ENCODE results near the gene PADI3. TPM values are rescaled to one million over a fixed set of nuclear protein-coding genes. Genes with fewer than 3 reads are reported as not detected.

PADI3 gene
- total and polyA plus RNA-seq, 7 donors: 0.51 TPM; not detected in 6

DNA sequence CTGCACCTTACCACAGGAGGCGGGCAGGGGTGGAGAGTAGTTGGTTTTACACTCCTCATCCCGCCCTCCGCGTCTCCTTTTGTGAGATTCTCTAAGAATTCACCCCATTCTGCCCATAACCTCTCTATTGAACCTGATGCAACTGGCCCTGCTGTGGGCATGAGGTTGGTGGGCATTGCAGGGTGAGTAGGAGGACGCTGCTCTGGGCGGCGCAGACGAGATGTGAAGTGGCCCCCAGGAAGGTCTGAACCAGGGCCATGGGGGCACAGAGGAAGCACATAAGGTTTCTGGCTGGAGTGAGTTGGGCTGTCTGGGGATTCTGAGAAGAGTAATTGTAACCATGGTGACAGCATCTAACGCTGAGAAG is 35.1 kb upstream of the PADI3 start:
- Histone ChIP-seq H3K4me3 (no peak overlapping the region), H3K27me3 (peaks cover 10 to 25% (median 20%) of the 10 kb centered on the region in 3 donors), H3K36me3 (no peaks in the 10 kb centered on the region), H3K27ac (no peak overlapping the region), H3K4me1 (peaks cover 0 to 18% (median 9%) of the 10 kb centered on the region in 4 donors), H3K9me3 (no peaks in the 10 kb centered on the region)
- TF ChIP-seq EP300 (IDR thresholded peaks at IDR 0.05) (no peak), POLR2AphosphoS5 (IDR thresholded peaks at IDR 0.05) (no peak), POLR2A (IDR thresholded peaks at IDR 0.05) (no peak)
- TF ChIP-seq, protein P1, sequence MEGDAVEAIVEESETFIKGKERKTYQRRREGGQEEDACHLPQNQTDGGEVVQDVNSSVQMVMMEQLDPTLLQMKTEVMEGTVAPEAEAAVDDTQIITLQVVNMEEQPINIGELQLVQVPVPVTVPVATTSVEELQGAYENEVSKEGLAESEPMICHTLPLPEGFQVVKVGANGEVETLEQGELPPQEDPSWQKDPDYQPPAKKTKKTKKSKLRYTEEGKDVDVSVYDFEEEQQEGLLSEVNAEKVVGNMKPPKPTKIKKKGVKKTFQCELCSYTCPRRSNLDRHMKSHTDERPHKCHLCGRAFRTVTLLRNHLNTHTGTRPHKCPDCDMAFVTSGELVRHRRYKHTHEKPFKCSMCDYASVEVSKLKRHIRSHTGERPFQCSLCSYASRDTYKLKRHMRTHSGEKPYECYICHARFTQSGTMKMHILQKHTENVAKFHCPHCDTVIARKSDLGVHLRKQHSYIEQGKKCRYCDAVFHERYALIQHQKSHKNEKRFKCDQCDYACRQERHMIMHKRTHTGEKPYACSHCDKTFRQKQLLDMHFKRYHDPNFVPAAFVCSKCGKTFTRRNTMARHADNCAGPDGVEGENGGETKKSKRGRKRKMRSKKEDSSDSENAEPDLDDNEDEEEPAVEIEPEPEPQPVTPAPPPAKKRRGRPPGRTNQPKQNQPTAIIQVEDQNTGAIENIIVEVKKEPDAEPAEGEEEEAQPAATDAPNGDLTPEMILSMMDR (IDR thresholded peaks at IDR 0.05): no peak
- DNase-seq: no peak
- WGBS, 2 donors: 85 to 86% methylated on average over 9 of the region's 9 CpGs
- intact Hi-C loops (cut with DNase I): no loop called here

DNA sequence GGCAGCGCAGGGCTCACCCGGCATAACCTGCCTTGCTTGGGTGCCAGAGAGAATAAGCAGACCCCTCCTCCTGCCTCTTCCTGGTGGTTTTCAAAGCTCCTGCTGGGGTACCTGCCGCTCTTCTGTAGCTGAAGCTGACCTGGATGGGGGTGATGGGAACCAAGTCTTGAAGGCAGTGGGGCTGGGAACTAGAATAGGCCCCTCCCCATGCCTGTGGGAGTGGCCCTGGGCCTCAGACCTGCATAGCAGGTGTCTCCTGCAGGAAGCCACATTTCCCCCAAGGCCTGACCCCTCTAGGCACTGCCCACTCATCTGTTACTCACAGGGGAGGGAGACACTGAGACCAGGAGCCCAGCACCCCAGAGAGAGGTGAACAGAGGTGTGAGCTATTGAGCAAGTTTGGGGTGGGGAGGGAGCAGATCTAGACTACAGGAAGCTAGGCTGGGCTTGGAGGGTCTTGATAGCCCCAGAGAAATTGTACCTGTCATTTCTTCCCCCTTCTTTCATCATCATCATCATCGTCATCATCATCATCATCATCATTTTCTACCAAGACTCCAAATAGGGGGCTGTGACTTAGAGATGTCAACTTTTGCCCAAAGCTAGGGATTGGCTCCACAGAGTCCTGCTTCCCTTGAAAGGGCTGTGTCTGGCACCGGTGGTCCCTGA is 33.9 kb upstream of the PADI3 start:
- 82 to 86% methylated on average over 5 of the region's 5 CpGs for WGBS, 2 donors
- intact Hi-C loops (cut with DNase I): no loop called here
- Histone ChIP-seq H3K27ac (no peak overlapping the region), H3K27me3 (peaks cover 10 to 25% (median 20%) of the 10 kb centered on the region in 3 donors), H3K4me1 (peaks cover 0 to 18% (median 9%) of the 10 kb centered on the region in 4 donors), H3K36me3 (no peaks in the 10 kb centered on the region), H3K4me3 (no peak overlapping the region), H3K9me3 (no peaks in the 10 kb centered on the region)
- no peak for DNase-seq
- TF ChIP-seq POLR2A (IDR thresholded peaks at IDR 0.05) (no peak), EP300 (IDR thresholded peaks at IDR 0.05) (no peak), POLR2AphosphoS5 (IDR thresholded peaks at IDR 0.05) (no peak)
- TF ChIP-seq, protein P1 (IDR thresholded peaks at IDR 0.05): no peak

DNA sequence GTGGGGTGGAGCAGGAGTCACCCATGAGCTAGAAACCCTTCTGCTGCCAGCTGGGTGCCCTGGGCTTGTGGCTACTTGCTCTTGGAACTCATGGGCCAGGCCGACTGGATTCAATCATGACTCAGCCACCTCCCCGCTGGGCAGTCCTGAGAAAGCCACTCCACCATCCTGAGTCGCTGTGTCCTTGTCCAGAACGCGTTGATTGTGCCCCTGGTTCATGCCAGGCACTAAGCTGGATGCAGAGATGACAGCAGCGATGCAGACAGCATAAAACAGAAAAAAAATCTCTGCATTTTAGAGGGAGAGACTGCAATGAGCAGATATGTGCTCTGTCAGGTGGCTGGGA is 33.4 kb upstream of the PADI3 start:
- intact Hi-C loops (cut with DNase I): no loop called here
- Histone ChIP-seq H3K9me3 (no peaks in the 10 kb centered on the region), H3K4me1 (peaks cover 0 to 18% (median 9%) of the 10 kb centered on the region in 4 donors), H3K36me3 (no peaks in the 10 kb centered on the region), H3K4me3 (no peak overlapping the region), H3K27ac (no peak overlapping the region), H3K27me3 (peaks cover 10 to 25% (median 20%) of the 10 kb centered on the region in 3 donors)
- 90 to 92% methylated on average over 6 of the region's 6 CpGs for WGBS, 2 donors
- TF ChIP-seq POLR2A (IDR thresholded peaks at IDR 0.05) (no peak), EP300 (IDR thresholded peaks at IDR 0.05) (no peak), POLR2AphosphoS5 (IDR thresholded peaks at IDR 0.05) (no peak)
- TF ChIP-seq, protein P1 (IDR thresholded peaks at IDR 0.05): no peak
- DNase-seq: no peak

DNA sequence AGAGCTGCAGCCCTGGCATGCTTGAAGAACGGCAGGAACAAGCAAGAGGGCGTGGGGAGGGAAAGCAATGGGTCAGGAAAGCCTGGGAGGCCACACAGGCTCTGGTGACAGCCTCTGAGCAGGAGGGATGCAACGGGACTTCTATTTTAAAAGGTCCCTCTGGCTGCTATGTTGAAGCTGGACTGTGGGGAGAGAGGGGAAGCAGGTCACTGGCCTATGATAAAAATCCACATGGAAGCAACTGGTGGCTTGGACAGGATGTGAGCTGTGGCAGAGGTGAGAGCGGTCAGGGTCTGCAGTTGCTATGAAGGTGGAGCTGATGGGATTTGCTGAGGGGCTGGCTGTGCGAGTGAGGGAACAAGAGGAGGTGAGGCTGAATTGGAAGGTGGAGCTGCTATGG is 32.8 kb upstream of the PADI3 start:
- no peaks in the 10 kb centered on the region for H3K36me3 ChIP-seq
- TF ChIP-seq POLR2A (IDR thresholded peaks at IDR 0.05): no peak
- TF ChIP-seq, protein P1 (IDR thresholded peaks at IDR 0.05): no peak
- TF ChIP-seq EP300 (IDR thresholded peaks at IDR 0.05): no peak
- no peak for TF ChIP-seq POLR2AphosphoS5 (IDR thresholded peaks at IDR 0.05)
- WGBS, 2 donors: 63 to 81% methylated on average over 5 of the region's 5 CpGs
- no peak overlapping the region for H3K4me3 ChIP-seq
- no peak for DNase-seq
- no peaks in the 10 kb centered on the region for H3K9me3 ChIP-seq
- intact Hi-C loops (cut with DNase I): no loop called here
- H3K27me3 ChIP-seq: peaks cover 10 to 25% (median 20%) of the 10 kb centered on the region in 3 donors
- H3K4me1 ChIP-seq: peaks cover 0 to 18% (median 9%) of the 10 kb centered on the region in 4 donors
- H3K27ac ChIP-seq: no peak overlapping the region

DNA sequence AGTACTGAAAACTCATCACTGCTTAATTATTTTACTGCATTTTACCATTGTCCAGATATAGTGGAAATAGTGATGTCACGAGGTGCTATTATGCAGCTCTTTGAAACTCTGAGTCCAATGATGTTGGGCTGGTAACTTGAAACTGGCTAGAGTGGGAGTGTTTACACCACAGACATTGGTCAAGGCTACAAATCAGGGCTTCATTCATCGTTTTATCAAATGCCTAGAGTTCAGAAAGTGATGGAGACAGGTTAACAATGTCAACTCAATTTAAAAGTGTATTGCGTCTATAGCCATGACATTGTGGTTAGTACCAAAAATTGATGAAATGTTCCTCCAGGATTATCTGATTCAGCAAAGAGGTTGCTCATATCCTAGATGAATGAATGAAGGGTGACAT is 31.3 kb upstream of the PADI3 start:
- no peak overlapping the region for H3K27ac ChIP-seq
- intact Hi-C loops (cut with DNase I): no loop called here
- no peak overlapping the region for H3K4me3 ChIP-seq
- H3K27me3 ChIP-seq: peaks cover 10 to 23% (median 19%) of the 10 kb centered on the region in 3 donors
- TF ChIP-seq, protein P1 (IDR thresholded peaks at IDR 0.05): no peak
- TF ChIP-seq EP300 (IDR thresholded peaks at IDR 0.05) (no peak), POLR2A (IDR thresholded peaks at IDR 0.05) (no peak), POLR2AphosphoS5 (IDR thresholded peaks at IDR 0.05) (no peak)
- H3K36me3 ChIP-seq: no peaks in the 10 kb centered on the region
- H3K4me1 ChIP-seq: peaks cover 0 to 11% (median 7%) of the 10 kb centered on the region in 4 donors
- 83 to 89% methylated on average over 3 of the region's 3 CpGs for WGBS, 2 donors
- DNase-seq: no peak
- H3K9me3 ChIP-seq: no peaks in the 10 kb centered on the region
